IPS-NIHi11 (cell line): ENCODE measurements around the gene CDYL.

ENCODE experiments used
- DNase-seq: peaks from one replicate; pipeline ENCODE4 v3.0.0; 2012; ENCODE audit warnings: mixed read lengths, low spot score

The CDYL gene

DNA sequence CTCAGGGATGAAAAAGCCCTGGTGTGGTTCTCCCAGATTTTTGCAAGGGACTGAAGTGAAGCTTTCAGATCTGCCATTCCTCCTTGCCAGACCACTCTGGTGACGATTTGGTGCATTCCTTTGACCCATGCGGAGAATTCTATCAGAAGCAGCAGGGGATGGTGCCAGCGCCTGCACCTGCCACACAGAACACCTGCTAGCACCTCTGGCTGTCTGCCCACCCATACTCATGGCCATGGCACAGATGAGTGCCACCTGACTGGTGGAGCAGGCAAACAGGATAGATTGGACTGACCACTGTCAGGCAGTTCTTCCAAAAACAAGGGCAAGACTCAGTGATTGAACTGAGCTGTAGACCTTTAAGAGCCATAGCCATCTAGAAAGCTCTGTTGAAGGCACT, 107.1 kb downstream of the CDYL start:
- DNase-seq = no peak

GRCh38 chr6:4884646-4885340, 108.6 kb downstream of the CDYL start:
- peak; percentile 20 for DNase-seq

GRCh38 chr6:4885341-4885933, 109.2 kb downstream of the CDYL start:
- no peak for DNase-seq

GRCh38 chr6:4888841-4889240, 112.6 kb downstream of the CDYL start:
- DNase-seq = no peak

- peak; percentile 23 for DNase-seq
These were observed 113.5 kb downstream of the CDYL start for GRCh38 chr6:4889701-4890100.

GRCh38 chr6:4890191-4890590, 114.0 kb downstream of the CDYL start:
- no peak for DNase-seq

DNA sequence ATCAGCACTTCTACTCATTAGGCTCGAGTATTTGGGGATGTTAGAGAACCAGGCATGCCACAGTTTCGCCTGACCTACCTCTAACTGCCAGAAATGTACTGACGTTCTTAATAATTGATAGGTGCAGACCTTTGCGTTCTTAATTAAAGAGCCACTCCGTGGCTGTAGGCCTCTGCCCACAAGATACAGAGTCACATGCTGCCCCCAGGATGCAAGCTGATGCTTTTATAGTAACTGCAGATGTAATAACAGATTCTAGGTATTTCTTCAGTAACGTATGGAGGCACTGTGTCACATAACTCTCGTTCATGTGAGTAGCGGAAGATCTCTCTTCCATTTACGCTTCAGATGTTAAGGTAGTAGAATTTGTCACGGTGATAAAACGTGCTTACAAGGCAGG, 114.4 kb downstream of the CDYL start:
- no peak for DNase-seq

DNA sequence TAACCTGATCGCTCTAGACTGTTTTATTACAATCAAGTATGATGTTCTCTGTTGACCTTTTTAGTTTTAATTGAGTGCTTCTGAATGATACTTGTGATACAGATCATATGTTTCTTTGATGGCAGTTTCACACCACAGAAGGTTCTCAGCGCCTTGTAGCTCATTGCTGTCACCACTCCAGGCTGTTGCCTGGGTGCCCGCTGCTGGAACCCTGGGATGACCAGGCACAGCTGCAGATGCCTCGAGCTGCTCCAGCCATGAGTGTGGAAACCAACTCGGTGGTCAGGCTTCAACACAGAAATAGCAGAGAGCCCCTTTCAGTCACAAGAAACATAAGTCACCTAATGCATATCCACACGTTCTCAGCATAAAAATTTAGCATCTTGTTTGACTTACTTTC, 114.9 kb downstream of the CDYL start:
- no peak for DNase-seq

GRCh38 chr6:4892785-4893485, 116.7 kb downstream of the CDYL start:
- no peak for DNase-seq

GRCh38 chr6:4894049-4894448, 117.8 kb downstream of the CDYL start:
- no peak for DNase-seq

DNA sequence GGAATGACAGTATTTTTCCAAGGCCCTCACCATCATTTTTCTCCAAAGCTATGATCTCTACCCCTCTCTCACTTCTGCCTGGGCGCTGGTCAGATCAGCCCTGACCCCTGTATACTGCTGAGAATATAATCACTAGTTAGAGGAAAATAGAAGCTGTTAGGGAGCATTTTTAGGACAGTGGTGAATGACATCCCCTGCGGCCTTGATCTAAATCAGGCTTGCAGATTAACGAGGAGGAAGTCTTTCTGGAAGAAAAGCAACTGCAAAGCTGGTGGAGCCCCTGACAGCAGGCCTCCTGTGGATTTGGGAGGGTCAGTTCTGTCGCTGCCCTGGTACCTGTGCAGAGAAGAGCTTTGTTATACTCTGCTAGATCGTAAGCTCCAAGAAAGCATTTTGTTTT, 119.8 kb downstream of the CDYL start:
- no peak for DNase-seq

DNA sequence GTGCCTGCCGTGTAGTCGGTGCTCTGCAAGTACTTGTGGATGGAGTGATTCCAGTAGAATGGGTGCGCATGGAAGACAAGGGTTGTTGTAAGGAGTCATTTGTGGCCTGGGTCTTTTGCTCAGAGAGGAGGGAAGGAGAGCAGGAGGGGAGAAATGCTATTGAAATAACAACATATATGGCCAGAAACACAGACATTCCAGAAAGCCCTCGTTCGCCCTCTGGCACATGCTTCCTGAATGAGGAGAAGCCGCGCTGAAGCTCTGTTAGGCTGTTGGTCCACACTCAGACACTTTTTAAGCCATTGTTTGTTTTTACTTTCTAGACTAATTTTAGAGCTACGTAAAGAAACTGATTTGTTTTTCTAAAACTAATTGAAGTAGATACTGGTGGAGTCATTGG, 120.2 kb downstream of the CDYL start:
- DNase-seq = no peak

DNA sequence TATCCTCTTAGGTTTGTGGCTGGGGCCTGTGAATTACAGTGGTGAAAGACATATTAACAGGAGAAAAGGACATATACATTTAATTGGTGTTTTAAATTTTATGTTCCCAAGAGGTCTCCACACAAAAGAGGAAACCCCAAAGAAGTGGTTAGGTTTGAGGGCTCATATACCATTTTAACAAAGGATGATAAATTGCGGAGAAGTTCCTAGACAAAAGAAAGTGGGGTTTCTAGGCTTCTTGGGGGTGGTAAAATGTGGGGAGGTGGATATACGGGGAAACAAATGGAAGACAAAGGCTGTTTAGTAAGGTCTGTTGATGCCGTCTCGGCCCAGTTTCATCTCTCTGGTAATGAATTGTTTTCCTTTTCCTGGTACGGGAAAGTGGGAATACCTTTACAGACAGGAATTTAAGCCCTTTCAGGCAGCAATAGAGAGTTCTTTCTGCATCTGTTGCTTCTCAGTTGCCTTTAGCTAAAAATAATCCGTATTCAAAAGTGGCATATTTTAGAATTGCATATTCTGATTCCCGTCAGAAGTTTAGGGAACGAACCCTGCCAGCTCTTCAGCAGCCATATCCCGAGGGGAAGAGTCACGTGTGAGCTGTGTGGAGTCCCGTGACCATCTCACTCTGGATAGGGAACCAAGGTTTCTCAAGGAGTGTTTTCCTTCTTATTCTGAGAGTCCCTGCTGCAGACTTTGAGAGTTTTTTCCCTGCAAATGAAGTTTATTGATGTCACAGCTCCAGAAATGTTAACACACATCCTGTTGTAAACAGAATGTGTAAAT, 123.2 kb downstream of the CDYL start:
- DNase-seq = no peak

DNA sequence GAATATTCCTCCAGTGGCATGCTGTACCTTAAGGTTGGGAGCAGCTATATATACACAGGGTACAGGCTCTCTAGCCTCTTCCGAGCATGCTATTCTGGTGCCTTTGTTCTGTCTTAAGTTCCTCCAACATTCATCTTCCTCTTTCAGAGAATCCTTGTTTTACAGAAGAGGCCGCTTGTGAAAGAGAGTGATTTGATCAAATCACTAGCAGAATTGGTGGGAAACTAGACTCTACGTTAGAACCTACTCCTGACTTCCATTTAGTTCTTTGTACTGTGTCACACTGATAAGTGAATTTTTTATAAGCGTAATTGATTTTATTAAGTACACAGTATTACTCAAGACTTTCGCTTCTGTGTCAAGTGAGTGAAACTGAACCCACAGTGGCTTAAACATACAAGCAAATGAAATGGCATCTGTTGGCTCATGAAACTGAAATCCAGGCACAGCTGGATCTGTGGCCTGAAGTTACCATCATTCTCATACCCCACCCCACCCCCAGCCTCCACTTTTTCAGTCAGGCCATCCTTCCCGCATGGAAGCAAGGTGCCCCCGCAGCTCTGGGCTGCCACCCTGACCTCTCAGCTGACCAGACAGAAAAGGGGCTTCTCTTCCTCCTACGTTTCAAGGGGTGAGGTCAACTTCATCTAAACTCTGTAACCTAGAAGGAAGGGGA, 125.3 kb downstream of the CDYL start:
- no peak for DNase-seq

GRCh38 chr6:4902363-4902762, 126.2 kb downstream of the CDYL start:
- DNase-seq = no peak

DNA sequence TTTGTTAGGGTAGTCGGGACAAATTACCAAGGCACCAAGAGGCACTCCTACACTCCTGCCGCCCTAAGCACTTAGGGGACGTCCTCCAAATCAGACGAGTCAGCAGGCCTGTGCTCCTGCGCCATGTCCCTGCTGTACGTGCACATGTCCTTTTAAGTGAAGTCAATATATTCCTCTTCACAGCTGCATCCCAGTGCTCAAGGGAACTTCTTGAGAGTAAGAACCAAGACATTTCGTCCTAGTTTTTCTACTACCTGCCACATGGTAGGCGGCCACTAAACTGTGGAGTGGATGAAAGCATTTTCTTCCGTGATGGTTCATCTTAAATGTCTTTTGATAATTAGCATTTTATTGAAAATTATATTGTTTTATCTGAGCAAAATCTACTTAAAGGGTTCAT, 126.9 kb downstream of the CDYL start:
- no peak for DNase-seq

- DNase-seq = no peak
These were observed 127.7 kb downstream of the CDYL start for GRCh38 chr6:4903751-4904370.

GRCh38 chr6:4904461-4905025, 128.3 kb downstream of the CDYL start:
- DNase-seq = no peak

DNA sequence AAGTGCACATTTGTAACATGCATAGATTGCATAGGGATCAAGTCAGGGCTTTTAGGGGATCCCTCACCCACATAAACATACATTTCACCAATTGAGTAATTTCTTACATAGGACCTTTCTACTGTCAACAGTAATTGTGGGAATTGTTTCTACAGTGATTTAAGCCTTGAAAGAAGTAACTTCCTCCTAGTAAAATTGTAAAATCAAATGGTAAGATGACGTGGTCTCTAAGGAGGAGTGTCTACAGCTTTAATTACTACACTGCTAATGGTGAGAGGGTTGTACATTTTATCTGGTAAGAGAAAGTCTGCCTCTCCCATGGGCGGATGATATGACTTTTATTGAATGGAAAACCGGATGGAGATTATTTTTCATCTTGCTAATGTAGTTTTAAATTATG, 129.6 kb downstream of the CDYL start:
- no peak for DNase-seq

DNA sequence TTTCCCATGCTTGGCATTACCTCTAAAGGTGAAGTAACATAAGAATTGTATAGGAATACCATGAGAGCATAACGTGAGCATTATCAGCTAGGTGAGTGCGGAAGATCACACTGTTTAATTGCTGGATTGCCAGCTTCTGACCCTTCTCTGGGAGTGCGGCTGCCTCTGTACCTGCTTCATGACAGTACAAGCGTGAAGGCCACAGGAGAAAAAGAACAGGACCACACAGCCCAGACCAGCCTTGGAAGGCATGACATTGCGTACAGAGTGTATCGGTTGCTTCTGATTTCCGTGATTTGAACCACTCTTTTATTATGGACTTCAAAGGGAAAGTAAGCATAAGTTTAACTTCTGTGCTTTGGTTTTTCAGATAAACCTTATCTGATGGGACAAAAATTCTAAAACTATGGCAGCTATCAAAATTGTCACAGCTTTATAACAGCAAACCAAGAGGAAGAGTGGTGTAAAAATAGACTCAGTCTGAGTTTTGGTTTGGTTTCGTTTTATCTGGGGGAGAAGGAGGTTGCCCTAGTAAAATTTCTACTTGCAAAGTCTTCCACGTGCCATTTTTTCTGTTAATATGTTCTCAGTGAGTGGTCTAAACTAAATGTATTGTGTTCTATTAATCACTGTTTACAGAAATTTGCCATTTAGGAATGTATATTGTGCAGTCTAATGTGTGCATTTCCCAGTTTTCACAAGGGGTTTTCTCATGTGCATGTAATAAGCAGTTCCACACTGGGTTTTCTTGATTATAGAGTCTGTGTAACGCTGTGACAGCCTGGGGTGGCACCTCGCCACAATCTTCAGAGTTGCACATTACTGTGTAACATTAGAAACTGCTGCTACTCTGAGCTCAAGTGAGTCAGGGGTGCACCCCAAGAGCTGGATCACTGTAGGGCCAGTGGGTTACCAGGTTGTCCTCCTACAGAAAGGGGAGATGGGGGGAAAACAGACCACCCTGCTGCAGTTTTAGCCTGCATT, 130.4 kb downstream of the CDYL start:
- no peak for DNase-seq
